Small intestine (tissue), 7 donors: ENCODE data around the gene PIP5K1C. TPM values are rescaled to one million over a fixed set of nuclear protein-coding genes. Genes with fewer than 3 reads are reported as not detected.
"Not testable (repeated sequence)": the region's sequence is repeated elsewhere in the genome, so short reads cannot be mapped to it uniquely, and the experiment has no call there.

ENCODE experiments used
- DNase-seq, 2 donors: peaks; one replicate each; pipeline versions ENCODE4 v3.0.0 to v3.0.0-alpha.2; 2013
- FAIRE-seq: peaks from 2 replicates; lab custom pipeline; 2012; peaks lifted over from hg19 to GRCh38; lab: Jason Lieb, UNC
- H3K27ac ChIP-seq, 3 donors: one replicate each; pipeline ENCODE4 v1.5.1; 2013; ENCODE audit warnings: low read length in 2 of 3, mild to moderate bottlenecking in 2 of 3, control low read depth in 1 of 3, inconsistent platforms in 1 of 3, low read depth in 1 of 3, moderate library complexity in 1 of 3
- H3K27me3 ChIP-seq, 3 donors: one replicate each; pipeline ENCODE4 v1.6.1; 2013; ENCODE audit warnings: low read length in 3 of 3, inconsistent platforms in 1 of 3; ENCODE audit not compliant: control insufficient read depth in 3 of 3, insufficient read depth in 3 of 3
- H3K36me3 ChIP-seq, 3 donors: one replicate each; pipeline ENCODE4 v1.6.1; 2013; ENCODE audit warnings: low read length in 3 of 3, inconsistent platforms in 1 of 3, low read depth in 1 of 3, mild to moderate bottlenecking in 1 of 3, moderate library complexity in 1 of 3; ENCODE audit not compliant: control insufficient read depth in 3 of 3, insufficient read depth in 2 of 3
- H3K4me1 ChIP-seq, 3 donors: one replicate each; pipeline ENCODE4 v1.6.1; 2013; ENCODE audit warnings: low read length in 2 of 3, inconsistent platforms in 1 of 3, low read depth in 1 of 3, mild to moderate bottlenecking in 1 of 3, moderate library complexity in 1 of 3; ENCODE audit not compliant: control insufficient read depth in 3 of 3, insufficient read depth in 2 of 3
- H3K4me3 ChIP-seq, 3 donors: one replicate each; pipeline ENCODE4 v1.5.1; 2013; ENCODE audit warnings: low read length in 3 of 3, control low read depth in 1 of 3, inconsistent platforms in 1 of 3, low read depth in 1 of 3, mild to moderate bottlenecking in 1 of 3, moderate library complexity in 1 of 3
- H3K9me3 ChIP-seq, 2 donors: one replicate each; pipeline ENCODE4 v1.6.1; 2013; ENCODE audit warnings: low read depth in 1 of 2, low read length in 1 of 2; ENCODE audit not compliant: control insufficient read depth in 2 of 2, insufficient read depth in 1 of 2
- WGBS, 3 donors: extraction: QIAGEN DNeasy Blood & Tissue Kit; methylation state at CpG; one replicate each; pipeline ENCODE4 v1.1.7; 2013; 5-methylcytosine and 5-hydroxymethylcytosine counted together
- polyA plus RNA-seq, 4 donors: library from polyadenylated mRNA; stranded (reverse) in 3 of 4; unstranded in 1 of 4; fragments of 200-250 nt in 3 of 4; fragments of 120-200 nt in 1 of 4; gene quantifications; one replicate each; pipeline versions ENCODE4 v1.2.1 to v1.2.3, GENCODE V29; 2013
- donor health status: healthy with polysubstance abuse.
- donor health status: control.
- donor health status: control.
- donor health status: Bipolar disorder and iron deficiency.
- donor health status: healthy.

PIP5K1C gene
- polyA plus RNA-seq, 4 donors = 7.3 to 19.5 (median 13.5) TPM

DNA sequence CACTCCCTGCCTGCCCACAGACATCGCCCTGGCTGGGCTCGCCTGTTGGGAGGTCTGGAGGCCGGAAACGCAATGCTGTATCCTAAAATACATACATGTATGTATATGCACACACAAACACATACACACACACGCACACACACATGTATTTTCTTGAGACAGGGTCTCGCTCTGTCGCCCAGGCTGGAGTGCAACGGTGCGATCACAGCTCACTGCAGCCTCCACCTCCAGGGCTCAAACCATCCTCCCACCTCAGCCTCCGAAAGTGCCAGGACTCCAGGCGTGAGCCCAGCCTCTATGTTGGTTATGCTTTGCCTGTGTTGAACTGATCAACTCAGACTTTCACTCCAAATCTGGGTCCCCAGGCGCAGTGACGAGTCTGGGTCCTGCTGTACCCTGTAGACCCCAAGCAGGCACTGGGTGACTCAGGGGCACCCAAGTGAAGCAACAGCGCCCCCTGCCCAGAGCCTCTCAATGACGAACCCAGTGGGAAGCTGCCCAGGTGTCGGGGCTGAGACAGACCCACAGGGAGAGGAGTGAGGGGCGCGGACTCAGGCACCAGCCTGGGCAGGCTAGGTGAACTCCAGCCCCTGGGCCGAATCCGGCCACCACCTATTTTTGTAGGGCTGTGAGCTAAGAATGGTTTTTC lies 46.3 kb downstream of the PIP5K1C start:
- peaks cover 0 to 7% of the 10 kb centered on the region in 2 donors for H3K9me3 ChIP-seq
- H3K36me3 ChIP-seq = peaks cover 5 to 83% (median 17%) of the 10 kb centered on the region in 3 donors
- no peak overlapping the region for H3K27ac ChIP-seq
- WGBS, 3 donors = 95 to 96% (median 96%) methylated on average over 20 of the region's 20 CpGs
- no peak for DNase-seq
- H3K4me3 ChIP-seq = no peak overlapping the region
- no peaks in the 10 kb centered on the region for H3K27me3 ChIP-seq
- H3K4me1 ChIP-seq = no peaks in the 10 kb centered on the region
- FAIRE-seq = no peak

DNA sequence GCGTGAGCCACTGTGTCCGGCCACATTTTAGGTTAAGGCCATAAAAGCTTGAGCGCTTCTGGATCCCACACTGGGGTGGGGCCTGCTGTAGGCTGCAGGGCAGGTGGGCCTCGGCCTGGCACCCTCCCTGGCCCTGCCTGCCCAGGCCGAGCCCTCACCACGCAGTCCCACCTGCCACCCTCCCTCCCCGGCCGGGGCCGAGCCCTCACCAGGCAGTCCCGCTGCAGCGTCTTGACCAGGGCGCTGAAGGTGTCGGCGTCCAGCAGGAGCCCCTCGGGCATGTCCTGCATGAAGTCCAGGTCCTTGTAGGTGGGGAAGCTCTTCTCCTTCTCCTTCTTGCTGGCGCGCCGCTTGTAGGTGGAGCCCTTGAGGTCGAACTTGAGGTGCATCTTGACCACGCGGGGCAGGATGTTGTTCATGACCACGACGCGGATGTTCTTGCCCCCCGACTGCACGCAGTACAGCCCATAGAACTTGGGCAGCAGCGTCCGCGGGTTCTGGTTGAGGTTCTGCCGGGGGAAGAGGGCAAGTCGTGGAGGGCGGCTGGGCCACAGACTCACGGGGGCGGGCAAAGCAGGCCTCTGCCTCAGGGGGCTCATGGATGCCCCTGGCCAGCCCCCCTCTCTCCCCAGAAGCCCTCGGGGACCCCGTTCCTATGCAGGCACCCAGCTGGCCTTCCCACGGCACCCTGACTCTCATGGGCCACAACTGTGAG lies 47.0 kb downstream of the PIP5K1C start:
- FAIRE-seq = no peak
- no peak overlapping the region for H3K4me3 ChIP-seq
- H3K36me3 ChIP-seq = peaks cover 5 to 81% (median 22%) of the 10 kb centered on the region in 3 donors

GRCh38 chr19:3652422-3652821 lies 47.8 kb downstream of the PIP5K1C start:
- Histone ChIP-seq H3K27me3 (no peaks in the 10 kb centered on the region), H3K27ac (no peak overlapping the region), H3K9me3 (peaks cover 0 to 6% of the 10 kb centered on the region in 2 donors), H3K4me3 (no peak overlapping the region), H3K4me1 (no peaks in the 10 kb centered on the region), H3K36me3 (peaks cover 5 to 79% (median 21%) of the 10 kb centered on the region in 3 donors)
- DNase-seq (no peak), FAIRE-seq (no peak)
- WGBS, 3 donors = 94 to 96% (median 96%) methylated on average over 14 of the region's 14 CpGs

More for the DNA sequence above, 47.0 kb downstream of the PIP5K1C start:
- 87 to 92% (median 87%) methylated on average over 36 to 37 of the region's 37 CpGs for WGBS, 3 donors
- H3K9me3 ChIP-seq = peaks cover 0 to 7% of the 10 kb centered on the region in 2 donors
- H3K27ac ChIP-seq = no peak overlapping the region
- no peaks in the 10 kb centered on the region for H3K27me3 ChIP-seq
- DNase-seq = no peak
- H3K4me1 ChIP-seq = no peaks in the 10 kb centered on the region

DNA sequence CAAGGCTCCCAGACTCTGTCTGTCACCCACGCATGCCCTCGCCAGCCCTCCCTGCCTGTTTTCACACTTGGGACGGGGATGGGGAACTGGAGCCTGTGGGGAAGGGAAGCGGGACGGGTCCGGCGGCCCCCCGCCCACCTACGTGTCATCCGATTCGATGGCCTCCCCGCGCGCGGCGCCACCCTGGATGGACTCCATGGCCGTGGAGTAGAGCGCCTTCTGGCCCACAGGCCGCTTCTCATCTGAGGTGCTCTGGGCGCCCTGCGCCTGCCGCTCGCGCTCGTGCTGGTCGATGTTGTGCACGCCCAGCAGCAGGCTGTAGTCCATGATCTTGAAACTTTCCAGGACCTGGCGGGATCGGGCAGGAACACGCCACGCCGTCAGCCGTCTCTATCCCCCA lies 48.6 kb downstream of the PIP5K1C start:
- H3K9me3 ChIP-seq = no peaks in the 10 kb centered on the region
- DNase-seq = no peak
- 96 to 98% (median 98%) methylated on average over 32 to 33 of the region's 33 CpGs for WGBS, 3 donors
- H3K4me1 ChIP-seq = no peaks in the 10 kb centered on the region
- no peaks in the 10 kb centered on the region for H3K27me3 ChIP-seq
- H3K36me3 ChIP-seq = peaks cover 0 to 77% (median 17%) of the 10 kb centered on the region in 3 donors
- no peak for FAIRE-seq
- no peak overlapping the region for H3K27ac ChIP-seq
- no peak overlapping the region for H3K4me3 ChIP-seq

DNA sequence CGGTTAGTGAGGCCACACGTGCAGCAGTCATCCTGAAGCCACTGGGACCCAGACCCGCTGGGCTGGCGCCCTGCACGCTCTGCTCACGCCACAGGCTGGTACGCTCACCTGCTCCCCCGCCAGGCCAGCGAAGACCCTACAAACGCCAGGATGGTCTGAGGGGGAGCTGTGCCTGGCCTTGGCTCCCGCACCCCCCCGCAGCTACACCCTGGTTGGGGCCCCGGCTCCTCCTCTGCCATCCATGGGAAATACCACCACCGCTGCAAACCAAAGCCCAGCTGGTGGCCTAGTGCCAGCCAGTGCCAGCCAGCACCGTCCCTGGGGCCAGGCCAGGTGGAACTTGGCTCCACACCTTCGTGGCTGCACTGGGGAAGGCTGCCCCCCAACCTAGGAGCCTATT lies 50.4 kb downstream of the PIP5K1C start:
- no peak overlapping the region for H3K27ac ChIP-seq
- WGBS, 3 donors = 90 to 92% (median 92%) methylated on average over 16 of the region's 16 CpGs
- DNase-seq (no peak), FAIRE-seq (no peak)
- H3K4me3 ChIP-seq = no peak overlapping the region
- H3K4me1 ChIP-seq = no peaks in the 10 kb centered on the region
- peaks cover 0 to 80% (median 13%) of the 10 kb centered on the region in 3 donors for H3K36me3 ChIP-seq
- H3K9me3 ChIP-seq = no peaks in the 10 kb centered on the region
- H3K27me3 ChIP-seq = no peaks in the 10 kb centered on the region

- no peak for DNase-seq
- H3K27ac ChIP-seq = no peak overlapping the region
- no peaks in the 10 kb centered on the region for H3K27me3 ChIP-seq
- H3K36me3 ChIP-seq = peaks cover 0 to 83% (median 13%) of the 10 kb centered on the region in 3 donors
- H3K4me1 ChIP-seq = no peaks in the 10 kb centered on the region
- 94 to 96% (median 95%) methylated on average over 31 to 33 of the region's 33 CpGs for WGBS, 3 donors
- H3K4me3 ChIP-seq = no peak overlapping the region
- no peaks in the 10 kb centered on the region for H3K9me3 ChIP-seq
- no peak for FAIRE-seq
These were observed 52.0 kb downstream of the PIP5K1C start for GRCh38 chr19:3648037-3648905.

- H3K9me3 ChIP-seq, FAIRE-seq, DNase-seq, H3K4me3 ChIP-seq, H3K27ac ChIP-seq, H3K4me1 ChIP-seq, H3K27me3 ChIP-seq: not testable (repeated sequence)
- H3K36me3 ChIP-seq = peaks cover 0 to 82% (median 9%) of the 10 kb centered on the region in 3 donors
- 89 to 93% (median 90%) methylated on average over 5 of the region's 5 CpGs for WGBS, 3 donors
These were observed 53.2 kb downstream of the PIP5K1C start for GRCh38 chr19:3647102-3647501.
